ENCODE data around the gene VCL. TPM values are rescaled to one million over a fixed set of nuclear protein-coding genes. Genes with fewer than 3 reads are reported as not detected.

The VCL gene
- total RNA-seq, 1 experiment from 2014 or later: 92.2 TPM

- H3K9me3 Mint-ChIP-seq (ENCODE audit: unreplicated experiment): no peaks in the 10 kb centered on the region
- no peak for DNase-seq
- no peaks in the 10 kb centered on the region for H3K27me3 Mint-ChIP-seq (ENCODE audit: insufficient read depth, unreplicated experiment)
- ChIA-PET CTCF (interaction anchor here (0.6 to 1.2 kb wide), 3 partner anchors 13 to 101 kb away, joined by 3 to 6 read pairs (median 3); no protein-coding TSS in a partner anchor), POLR2A (no interaction called here)
- no peaks in the 10 kb centered on the region for H3K9me3 ChIP-seq
- BruUV-seq (replicated peaks): no TSS peak
- H3K4me1 Mint-ChIP-seq (ENCODE audit: low read depth, unreplicated experiment): peaks cover 32% of the 10 kb centered on the region
- TF ChIP-seq, protein P1, sequence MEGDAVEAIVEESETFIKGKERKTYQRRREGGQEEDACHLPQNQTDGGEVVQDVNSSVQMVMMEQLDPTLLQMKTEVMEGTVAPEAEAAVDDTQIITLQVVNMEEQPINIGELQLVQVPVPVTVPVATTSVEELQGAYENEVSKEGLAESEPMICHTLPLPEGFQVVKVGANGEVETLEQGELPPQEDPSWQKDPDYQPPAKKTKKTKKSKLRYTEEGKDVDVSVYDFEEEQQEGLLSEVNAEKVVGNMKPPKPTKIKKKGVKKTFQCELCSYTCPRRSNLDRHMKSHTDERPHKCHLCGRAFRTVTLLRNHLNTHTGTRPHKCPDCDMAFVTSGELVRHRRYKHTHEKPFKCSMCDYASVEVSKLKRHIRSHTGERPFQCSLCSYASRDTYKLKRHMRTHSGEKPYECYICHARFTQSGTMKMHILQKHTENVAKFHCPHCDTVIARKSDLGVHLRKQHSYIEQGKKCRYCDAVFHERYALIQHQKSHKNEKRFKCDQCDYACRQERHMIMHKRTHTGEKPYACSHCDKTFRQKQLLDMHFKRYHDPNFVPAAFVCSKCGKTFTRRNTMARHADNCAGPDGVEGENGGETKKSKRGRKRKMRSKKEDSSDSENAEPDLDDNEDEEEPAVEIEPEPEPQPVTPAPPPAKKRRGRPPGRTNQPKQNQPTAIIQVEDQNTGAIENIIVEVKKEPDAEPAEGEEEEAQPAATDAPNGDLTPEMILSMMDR (IDR thresholded peaks at IDR 0.05; ENCODE audit: insufficient read depth in 1 of 2, low read depth in 1 of 2, low read length in 1 of 2, severe bottlenecking in 1 of 2, unreplicated experiment in 1 of 2): no peak
- peaks cover 16% of the 10 kb centered on the region for H3K36me3 Mint-ChIP-seq (ENCODE audit: insufficient read depth, unreplicated experiment)
- peak overlapping the region; percentile 1 for H3K27ac Mint-ChIP-seq (ENCODE audit: unreplicated experiment)
- H3K27me3 ChIP-seq (replicated peaks; ENCODE audit: control insufficient read depth, insufficient read depth, low read length): no peaks in the 10 kb centered on the region
- H3K4me3 ChIP-seq (ENCODE audit: low read depth, low read length): no peak overlapping the region
- intact Hi-C loops (cut with micrococcal nuclease; ENCODE audit: unreplicated experiment): no loop called here
- H3K4me3 Mint-ChIP-seq (ENCODE audit: unreplicated experiment): no peak overlapping the region
- H3K36me3 ChIP-seq (ENCODE audit: control insufficient read depth, insufficient read depth, low read length): no peaks in the 10 kb centered on the region
- peaks cover 19% of the 10 kb centered on the region for H3K4me1 ChIP-seq
Observed at GRCh38 chr10:74025380-74025978, 27.6 kb downstream of the VCL start.

GRCh38 chr10:74026428-74027015 is 28.6 kb downstream of the VCL start:
- no TSS peak for BruUV-seq (replicated peaks)
- Mint-ChIP-seq H3K27ac (ENCODE audit: unreplicated experiment) (peak overlapping the region; percentile 1), H3K4me1 (ENCODE audit: low read depth, unreplicated experiment) (peaks cover 30% of the 10 kb centered on the region), H3K4me3 (ENCODE audit: unreplicated experiment) (no peak overlapping the region), H3K9me3 (ENCODE audit: unreplicated experiment) (no peaks in the 10 kb centered on the region), H3K27me3 (ENCODE audit: insufficient read depth, unreplicated experiment) (no peaks in the 10 kb centered on the region), H3K36me3 (ENCODE audit: insufficient read depth, unreplicated experiment) (peaks cover 14% of the 10 kb centered on the region)
- intact Hi-C loops (cut with micrococcal nuclease; ENCODE audit: unreplicated experiment): no loop called here
- H3K4me1 ChIP-seq: peaks cover 24% of the 10 kb centered on the region
- CTCF ChIA-PET: interaction anchor here (1.2 kb wide), 1 partner anchor 102 kb away, joined by 3 read pairs; no protein-coding TSS in a partner anchor
- POLR2A ChIA-PET: no interaction called here
- H3K27me3 ChIP-seq (replicated peaks; ENCODE audit: control insufficient read depth, insufficient read depth, low read length): no peaks in the 10 kb centered on the region
- H3K36me3 ChIP-seq (ENCODE audit: control insufficient read depth, insufficient read depth, low read length): no peaks in the 10 kb centered on the region
- H3K9me3 ChIP-seq: no peaks in the 10 kb centered on the region
- H3K4me3 ChIP-seq (ENCODE audit: low read depth, low read length): no peak overlapping the region
- no peak for DNase-seq
- TF ChIP-seq, protein P1 (IDR thresholded peaks at IDR 0.05; ENCODE audit: insufficient read depth in 1 of 2, low read depth in 1 of 2, low read length in 1 of 2, severe bottlenecking in 1 of 2, unreplicated experiment in 1 of 2): no peak

GRCh38 chr10:74027702-74028101 is 29.8 kb downstream of the VCL start:
- Histone ChIP-seq H3K36me3 (ENCODE audit: control insufficient read depth, insufficient read depth, low read length) (no peaks in the 10 kb centered on the region; the same call in 1 of the 2 replicates), H3K4me3 (ENCODE audit: low read depth, low read length) (no peak overlapping the region), H3K27me3 (replicated peaks; ENCODE audit: control insufficient read depth, insufficient read depth, low read length) (no peaks in the 10 kb centered on the region), H3K9me3 (no peaks in the 10 kb centered on the region), H3K4me1 (peaks cover 25% of the 10 kb centered on the region)
- Mint-ChIP-seq H3K27ac (ENCODE audit: unreplicated experiment) (no peak overlapping the region), H3K4me1 (ENCODE audit: low read depth, unreplicated experiment) (peaks cover 25% of the 10 kb centered on the region), H3K27me3 (ENCODE audit: insufficient read depth, unreplicated experiment) (no peaks in the 10 kb centered on the region), H3K36me3 (ENCODE audit: insufficient read depth, unreplicated experiment) (peaks cover 16% of the 10 kb centered on the region), H3K4me3 (ENCODE audit: unreplicated experiment) (no peak overlapping the region), H3K9me3 (ENCODE audit: unreplicated experiment) (no peaks in the 10 kb centered on the region)
- TF ChIP-seq, protein P1 (IDR thresholded peaks at IDR 0.05; ENCODE audit: insufficient read depth in 1 of 2, low read depth in 1 of 2, low read length in 1 of 2, severe bottlenecking in 1 of 2, unreplicated experiment in 1 of 2): no peak
- BruUV-seq (replicated peaks): no TSS peak
- DNase-seq: no peak
- ChIA-PET CTCF (interaction anchor here (0.6 to 0.7 kb wide), 2 partner anchors 58 to 70 kb away, joined by 3 to 4 read pairs; no protein-coding TSS in a partner anchor), POLR2A (no interaction called here)
- intact Hi-C loops (cut with micrococcal nuclease; ENCODE audit: unreplicated experiment): no loop called here
